Astrocyte of the spinal cord (primary cell): ENCODE results near the gene GPS2.

ENCODE experiments used
- DNase-seq: peaks from one replicate; pipeline ENCODE4 v3.0.0; 2011; ENCODE audit warnings: low read depth, low spot score
- H3K4me3 ChIP-seq: 2 replicates; pipeline ENCODE4 v1.5.1; 2011; ENCODE audit warnings: low read depth, mild to moderate bottlenecking, low read length, moderate library complexity
- CTCF ChIP-seq: IDR thresholded peaks from 2 replicates; pipeline ENCODE4 v1.5.1; 2012; ENCODE audit warnings: low read depth, mild to moderate bottlenecking, low read length, inconsistent platforms
- in situ Hi-C: cut with HindIII; loops from 2 replicates; pipeline ENCODE4 v1.10.0; 2017; ENCODE audit warnings: low sequenced_read_pairs

GPS2 gene

GRCh38 chr17:7311110-7311705 is 4.0 kb downstream of the GPS2 start:
- TF ChIP-seq CTCF, result no peak

GRCh38 chr17:7309628-7310027 is 5.5 kb downstream of the GPS2 start:
- in situ Hi-C loops, result no loop called here
- DNase-seq, result no peak
- peak overlapping the region; percentile 88 for H3K4me3 ChIP-seq
- TF ChIP-seq CTCF, result no peak

More at GRCh38 chr17:7311110-7311705, 4.0 kb downstream of the GPS2 start:
- DNase-seq, result no peak
- H3K4me3 ChIP-seq, result no peak overlapping the region
- in situ Hi-C loops, result no loop called here

GRCh38 chr17:7308625-7309433 is 6.3 kb downstream of the GPS2 start:
- in situ Hi-C loops, result no loop called here
- peak overlapping the region; percentile 88 for H3K4me3 ChIP-seq
- no peak for TF ChIP-seq CTCF
- DNase-seq, result peak; percentile 84

GRCh38 chr17:7307686-7308624 is 7.2 kb downstream of the GPS2 start:
- no peak for TF ChIP-seq CTCF
- H3K4me3 ChIP-seq, result peak overlapping the region; percentile 88
- in situ Hi-C loops, result no loop called here
- no peak for DNase-seq

- DNase-seq, result peak; percentile 100
- TF ChIP-seq CTCF, result no peak
- in situ Hi-C loops, result no loop called here
- H3K4me3 ChIP-seq, result peak within 1 kb of the TSS; percentile 88
Measured at GRCh38 chr17:7306911-7307685, 8.1 kb downstream of the GPS2 start, which contains the start of gene EIF5A. EIF5A (plus strand) TSS chr17:7307628; CDS start chr17:7309636, 2,008 bp downstream.

GRCh38 chr17:7304179-7304578 is 11.0 kb downstream of the GPS2 start:
- TF ChIP-seq CTCF, result no peak
- in situ Hi-C loops, result no loop called here
- no peak overlapping the region for H3K4me3 ChIP-seq
- no peak for DNase-seq
